HEK293T (cell line): ENCODE data around the gene ITSN1.

Experiments used
- CTCF ChIA-PET: fragments of 350-600 bp; formaldehyde crosslinking; extraction: SDS; loops from one replicate; lab custom pipeline; 2021; ENCODE audit warnings: antibody characterized with exemption, inconsistent platforms; lab: Yijun Ruan, JAX
- POLR2A ChIA-PET: fragments of 350-600 bp; formaldehyde crosslinking; extraction: SDS; loops from one replicate; lab custom pipeline; 2020; ENCODE audit warnings: antibody characterized with exemption, inconsistent platforms; lab: Yijun Ruan, JAX
- DNase-seq: peaks from one replicate; pipeline ENCODE4 v3.0.0; 2012; ENCODE audit warnings: mixed read lengths; ENCODE audit errors: extremely low spot score
- ARNT ChIP-seq: fragments of 450-650 bp; IDR thresholded peaks from 2 replicates; pipeline ENCODE4 v1.6.1; 2017; ENCODE audit warnings: mild to moderate bottlenecking
- BHLHE40 ChIP-seq: fragments of 450-650 bp; IDR thresholded peaks from 2 replicates; pipeline ENCODE4 v1.6.1; 2016; ENCODE audit warnings: mild to moderate bottlenecking, moderate library complexity, borderline replicate concordance
- CTBP1 ChIP-seq: fragments of 450-650 bp; IDR thresholded peaks from 2 replicates; pipeline ENCODE4 v1.6.1; 2016; ENCODE audit warnings: borderline replicate concordance
- ELF4 ChIP-seq: fragments of 450-650 bp; IDR thresholded peaks from 2 replicates; pipeline ENCODE4 v1.6.1; 2017; ENCODE audit warnings: antibody characterized with exemption
- FOXA1 ChIP-seq: fragments of 450-650 bp; IDR thresholded peaks from 2 replicates; pipeline ENCODE4 v1.6.1; 2016; ENCODE audit warnings: mild to moderate bottlenecking
- FOXK2 ChIP-seq: fragments of 450-650 bp; IDR thresholded peaks from 2 replicates; pipeline ENCODE4 v1.6.1; 2016; ENCODE audit warnings: mild to moderate bottlenecking
- FOXM1 ChIP-seq: fragments of 450-650 bp; IDR thresholded peaks from 2 replicates; pipeline ENCODE4 v1.6.1; 2017; ENCODE audit warnings: mild to moderate bottlenecking, borderline replicate concordance
- HDGF ChIP-seq: fragments of 450-650 bp; IDR thresholded peaks from 2 replicates; pipeline ENCODE4 v1.6.1; 2017; ENCODE audit warnings: antibody characterized with exemption, borderline replicate concordance
- L3MBTL2 ChIP-seq: fragments of 450-650 bp; conservative IDR thresholded peaks from 2 replicates; pipeline ENCODE4 v1.6.1; 2016; ENCODE audit warnings: mild to moderate bottlenecking
- LEF1 ChIP-seq: fragments of 450-650 bp; IDR thresholded peaks from 2 replicates; pipeline ENCODE4 v1.6.1; 2017; ENCODE audit warnings: mild to moderate bottlenecking, borderline replicate concordance
- NFRKB ChIP-seq: fragments of 450-650 bp; IDR thresholded peaks from 2 replicates; pipeline ENCODE4 v1.6.1; 2016; ENCODE audit warnings: mild to moderate bottlenecking, moderate library complexity
- SP1 ChIP-seq: fragments of 450-650 bp; IDR thresholded peaks from 2 replicates; pipeline ENCODE4 v1.6.1; 2017
- SUZ12 ChIP-seq: fragments of 450-650 bp; IDR thresholded peaks from 2 replicates; pipeline ENCODE4 v1.6.1; 2016; ENCODE audit warnings: mild to moderate bottlenecking
- TARDBP ChIP-seq: fragments of 450-650 bp; IDR thresholded peaks from 2 replicates; pipeline ENCODE4 v1.6.1; 2016
- ZNF384 ChIP-seq: fragments of 450-650 bp; IDR thresholded peaks from 2 replicates; pipeline ENCODE4 v1.6.1; 2016
- TF ChIP-seq, protein P1 (sequence below): fragments of 450-650 bp; IDR thresholded peaks from 2 replicates; pipeline ENCODE4 v1.6.1; 2016

The ITSN1 gene

DNA sequence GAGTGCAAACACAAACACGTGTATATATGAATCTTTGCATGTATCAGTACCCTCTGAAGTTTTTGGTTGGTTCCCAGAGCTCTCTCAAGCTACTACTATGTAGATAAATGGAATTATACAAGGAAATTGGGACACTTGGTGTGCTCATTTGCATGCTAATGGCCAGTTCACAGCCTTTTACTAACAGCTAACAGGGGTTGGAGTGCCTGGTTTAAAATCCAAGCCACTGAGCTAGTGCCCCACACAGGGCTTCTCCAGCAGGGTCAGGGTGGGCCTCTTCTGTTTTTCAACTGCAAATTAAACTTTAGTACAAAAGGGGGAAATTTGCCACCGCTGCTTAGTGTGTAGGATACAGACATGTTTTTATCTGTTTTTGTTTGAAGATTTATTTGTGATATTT is 152.3 kb downstream of the ITSN1 start:
- CTCF ChIA-PET, result no interaction called here
- POLR2A ChIA-PET, result no interaction called here
- DNase-seq, result no peak
- TF ChIP-seq BHLHE40 (no peak), LEF1 (no peak), ARNT (no peak), FOXK2 (no peak), CTBP1 (no peak), TARDBP (no peak), HDGF (no peak), L3MBTL2 (no peak), SP1 (no peak), FOXA1 (no peak), FOXM1 (no peak), ZNF384 (no peak), SUZ12 (no peak), NFRKB (no peak), ELF4 (no peak)
- TF ChIP-seq, protein P1, sequence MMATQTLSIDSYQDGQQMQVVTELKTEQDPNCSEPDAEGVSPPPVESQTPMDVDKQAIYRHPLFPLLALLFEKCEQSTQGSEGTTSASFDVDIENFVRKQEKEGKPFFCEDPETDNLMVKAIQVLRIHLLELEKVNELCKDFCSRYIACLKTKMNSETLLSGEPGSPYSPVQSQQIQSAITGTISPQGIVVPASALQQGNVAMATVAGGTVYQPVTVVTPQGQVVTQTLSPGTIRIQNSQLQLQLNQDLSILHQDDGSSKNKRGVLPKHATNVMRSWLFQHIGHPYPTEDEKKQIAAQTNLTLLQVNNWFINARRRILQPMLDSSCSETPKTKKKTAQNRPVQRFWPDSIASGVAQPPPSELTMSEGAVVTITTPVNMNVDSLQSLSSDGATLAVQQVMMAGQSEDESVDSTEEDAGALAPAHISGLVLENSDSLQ, result no peak

DNA sequence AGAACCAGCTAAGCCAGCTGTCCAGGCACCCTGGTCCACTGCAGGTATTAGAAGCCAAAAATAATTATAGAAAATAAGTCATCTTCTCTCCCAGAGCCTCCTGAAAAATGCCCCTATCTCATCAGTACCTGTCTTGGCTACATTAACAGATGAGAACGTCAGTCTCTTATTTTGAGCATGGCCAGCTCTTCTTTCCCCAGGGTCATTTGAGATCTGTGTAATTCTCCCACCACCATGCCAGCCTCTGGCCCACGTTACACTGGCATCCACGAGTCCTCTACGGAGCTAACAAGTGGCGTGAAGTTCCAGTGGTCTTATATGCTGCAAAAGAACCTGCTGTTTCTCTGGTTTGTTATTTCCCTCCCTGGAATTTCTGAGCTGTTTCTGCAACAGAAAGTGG is 155.3 kb downstream of the ITSN1 start:
- TF ChIP-seq SP1 (no peak), L3MBTL2 (no peak), CTBP1 (no peak), BHLHE40 (no peak), ARNT (no peak), FOXM1 (no peak), FOXA1 (no peak), NFRKB (no peak), FOXK2 (no peak), HDGF (no peak), TARDBP (no peak), SUZ12 (no peak), ZNF384 (no peak), ELF4 (no peak), LEF1 (no peak)
- TF ChIP-seq, protein P1, result no peak
- CTCF ChIA-PET, result no interaction called here
- DNase-seq, result no peak
- POLR2A ChIA-PET, result no interaction called here

DNA sequence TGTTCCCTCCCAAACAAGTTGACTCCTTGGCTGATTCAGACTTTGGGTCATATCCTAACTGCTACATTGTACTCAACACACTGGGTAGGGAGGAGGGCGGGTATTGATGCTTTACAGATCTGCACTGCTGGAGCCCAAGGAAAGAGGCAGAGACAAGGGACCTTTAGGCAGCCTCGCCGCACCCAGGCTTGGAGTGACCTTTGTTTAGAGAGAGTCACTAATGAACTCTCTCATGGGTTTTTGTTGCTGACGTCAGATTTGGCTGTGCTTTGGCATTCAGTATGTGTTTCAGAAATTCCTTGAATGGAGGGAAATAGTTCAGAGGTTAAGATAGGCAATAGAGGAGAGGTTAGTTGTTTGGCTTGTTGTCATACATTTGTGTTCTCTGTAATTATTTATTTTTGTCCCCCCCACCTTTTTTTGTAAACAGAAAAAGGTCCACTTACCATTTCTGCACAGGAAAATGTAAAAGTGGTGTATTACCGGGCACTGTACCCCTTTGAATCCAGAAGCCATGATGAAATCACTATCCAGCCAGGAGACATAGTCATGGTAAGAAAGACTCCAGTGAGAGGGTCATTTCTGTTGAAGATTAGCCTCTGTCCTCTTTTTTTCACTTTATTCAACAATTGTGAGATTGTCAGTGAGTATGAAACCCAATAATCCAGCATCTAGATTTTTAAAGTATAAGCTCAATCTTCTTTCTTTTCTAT is 157.2 kb downstream of the ITSN1 start:
- CTCF ChIA-PET, result no interaction called here
- DNase-seq, result no peak
- no peak for TF ChIP-seq ELF4
- no peak for TF ChIP-seq TARDBP
- TF ChIP-seq L3MBTL2, result no peak
- TF ChIP-seq SP1, result no peak
- no peak for TF ChIP-seq FOXK2
- TF ChIP-seq, protein P1, result no peak
- TF ChIP-seq FOXM1, result no peak
- POLR2A ChIA-PET, result no interaction called here

DNA sequence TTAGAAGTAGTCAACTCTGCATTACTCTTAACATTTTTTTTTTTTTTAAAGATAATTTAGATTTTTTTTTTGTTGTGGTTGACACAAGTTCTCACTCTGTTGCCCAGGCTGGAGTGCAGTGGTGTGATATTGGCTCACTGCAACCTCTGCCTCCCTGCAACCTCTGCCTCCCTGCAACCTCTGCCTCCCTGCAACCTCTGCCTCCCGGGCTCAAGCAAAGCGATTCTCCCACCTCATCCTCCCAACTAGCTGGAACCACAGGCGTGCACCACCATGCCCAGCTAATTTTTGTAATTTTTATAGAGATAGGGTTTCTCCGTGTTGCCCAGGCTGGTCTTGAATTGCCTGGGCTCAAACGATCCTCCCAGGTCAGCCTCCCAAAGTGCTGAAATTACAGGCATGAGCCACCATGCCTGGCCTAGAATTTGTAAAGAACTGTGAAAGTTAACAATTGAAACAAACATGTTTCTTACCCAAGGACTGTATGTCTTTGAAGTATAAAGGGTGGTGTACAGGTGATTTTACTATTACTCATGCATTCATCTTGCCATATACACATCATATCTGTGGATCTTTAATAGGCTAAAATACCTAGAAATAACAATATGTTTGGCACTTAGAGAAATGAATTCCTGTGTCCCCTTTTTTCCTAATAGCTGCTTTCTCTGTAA is 158.6 kb downstream of the ITSN1 start:
- POLR2A ChIA-PET, result no interaction called here
- CTCF ChIA-PET, result no interaction called here
- TF ChIP-seq TARDBP (no peak), NFRKB (no peak), FOXA1 (no peak), CTBP1 (no peak), SP1 (no peak)

DNA sequence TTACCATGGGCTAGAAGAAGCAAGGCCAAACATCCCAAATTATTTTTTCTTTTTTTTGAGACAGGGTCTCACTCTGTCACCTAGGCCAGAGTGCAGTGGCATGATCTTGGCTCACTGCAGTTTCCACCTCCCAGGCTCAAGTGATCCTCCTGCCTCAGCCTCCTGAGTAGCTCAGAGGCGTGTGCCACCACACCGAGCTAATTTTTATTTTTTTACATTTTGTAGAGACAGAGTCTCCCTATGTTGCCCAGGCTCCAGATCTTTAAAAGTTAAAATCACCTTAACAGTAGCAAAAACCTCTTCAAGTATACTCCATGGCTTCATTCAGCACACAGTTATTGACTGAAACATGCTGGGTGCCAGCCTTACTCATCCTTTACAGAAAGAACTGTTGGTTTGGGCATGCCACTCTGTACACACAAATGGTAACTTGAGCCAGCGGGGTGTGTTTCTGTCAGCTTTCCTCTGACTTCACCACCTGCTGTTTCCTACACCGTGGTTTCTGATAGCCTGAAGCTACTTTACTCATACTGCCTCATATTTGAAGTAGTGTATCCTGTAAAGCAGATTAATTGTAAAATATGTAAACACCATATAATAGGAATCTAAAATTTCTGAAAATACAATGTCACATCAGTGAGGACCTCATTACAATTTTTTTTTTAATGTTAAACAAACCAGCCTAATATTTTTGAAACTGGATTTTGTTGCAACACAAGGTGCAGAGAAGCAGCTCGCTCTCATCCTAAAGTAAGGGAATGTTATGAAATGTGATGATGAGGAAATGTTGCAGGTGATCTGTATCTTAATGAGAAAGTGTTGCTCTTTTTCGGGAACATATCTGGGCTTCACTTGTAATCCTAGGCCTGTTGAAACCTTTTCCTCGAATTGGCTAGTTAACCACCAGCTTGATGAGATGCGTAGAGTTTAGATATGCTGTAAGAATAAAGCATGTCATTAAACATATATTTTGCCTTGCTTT is 159.4 kb downstream of the ITSN1 start:
- TF ChIP-seq CTBP1 (peak; percentile 12; the same call in 1 of the 2 replicates), ELF4 (no peak), FOXK2 (0 out of 2 replicates have a peak, but pooled peaks have one; percentile 53), FOXA1 (no peak), SUZ12 (no peak), L3MBTL2 (no peak), BHLHE40 (no peak), TARDBP (no peak), ZNF384 (no peak)
- TF ChIP-seq, protein P1, result peak; percentile 64
- DNase-seq, result peak; percentile 73
- ChIA-PET POLR2A (no interaction called here), CTCF (interaction anchor here (0.5 to 1.1 kb wide), 2 partner anchors 19 to 49 kb away, joined by 3 to 5 read pairs; no protein-coding TSS in a partner anchor)

More for the DNA sequence above, 158.6 kb downstream of the ITSN1 start:
- no peak for DNase-seq
